Body of pancreas (tissue), 4 donors: Measurements from ENCODE around the gene MVB12B. TPM values are rescaled to one million over a fixed set of nuclear protein-coding genes. Genes with fewer than 3 reads are reported as not detected.

ENCODE experiments used
- ATAC-seq: fragments of 150-250 bp; one replicate; pipeline ENCODE4 v1.9.1; 2016
- DNase-seq, 4 donors: peaks; one replicate each; pipeline ENCODE4 v3.0.0-alpha.2; 2019
- H3K27ac ChIP-seq, 4 donors: fragments of 200-600 bp; sonication (generic); 1 replicate in 3 of 4; 2 replicates in 1 of 4; pipeline versions ENCODE4 v1.5.1 to v1.6.1; 2016 to 2019; ENCODE audit warnings: mild to moderate bottlenecking in 1 of 4, mixed read lengths in 1 of 4, moderate library complexity in 1 of 4
- H3K27me3 ChIP-seq, 2 donors: fragments of 200-600 bp; sonication (generic); one replicate each; pipeline ENCODE4 v1.6.0; 2016; ENCODE audit warnings: mild to moderate bottlenecking in 1 of 2
- H3K36me3 ChIP-seq, 2 donors: fragments of 200-600 bp; sonication (generic); replicated peaks in 1 of 2; 2 replicates each; pipeline ENCODE4 v1.5.1; 2016; ENCODE audit warnings: low read depth in 2 of 2; ENCODE audit not compliant: insufficient read depth in 1 of 2
- H3K4me1 ChIP-seq: fragments of 200-600 bp; sonication (generic); one replicate; pipeline ENCODE4 v1.6.0; 2016
- H3K4me3 ChIP-seq, 2 donors: fragments of 200-600 bp; sonication (generic); 1 replicate in 1 of 2; 2 replicates in 1 of 2; pipeline ENCODE4 v1.5.1; 2016 to 2019
- H3K9me3 ChIP-seq, 3 donors: fragments of 200-600 bp; sonication (generic); 1 replicate in 2 of 3; 2 replicates in 1 of 3; pipeline ENCODE4 v1.5.1; 2016
- POLR2A ChIP-seq, 3 donors: fragments of 450-650 bp; IDR thresholded peaks; one replicate each; pipeline ENCODE4 v1.6.1; 2016; ENCODE audit warnings: antibody characterized with exemption in 3 of 3, mild to moderate bottlenecking in 2 of 3
- WGBS, 2 donors: methylation state at CpG; one replicate each; pipeline ENCODE4 v1.1.5; 2017; 5-methylcytosine and 5-hydroxymethylcytosine counted together
- intact Hi-C: fragments of 100-400 bp; cut with DNase I; formaldehyde crosslinking; loops from one replicate; pipeline ENCODE4 v1.15.1; 2023
- total RNA-seq, 2 donors: library from RNA; depleted of rRNA; stranded (reverse); fragments of >200 nt; gene quantifications; one replicate each; pipeline ENCODE4 v1.1.0, GENCODE V29; 2016
- TF ChIP-seq, protein P1 (sequence below), 7 experiments: fragments of 450-650 bp in 4 of 7; fragments of 200-600 bp in 3 of 7; sonication (generic) in 3 of 7; IDR thresholded peaks; one replicate each; pipeline ENCODE4 v1.5.1; 2016 to 2019; ENCODE audit warnings: antibody characterized with exemption in 7 of 7

MVB12B gene
- total RNA-seq, 2 donors from 2014 or later, result 5.2 to 9.9 TPM

- no peak for TF ChIP-seq POLR2A (IDR thresholded peaks at IDR 0.05)
- TF ChIP-seq, protein P1, sequence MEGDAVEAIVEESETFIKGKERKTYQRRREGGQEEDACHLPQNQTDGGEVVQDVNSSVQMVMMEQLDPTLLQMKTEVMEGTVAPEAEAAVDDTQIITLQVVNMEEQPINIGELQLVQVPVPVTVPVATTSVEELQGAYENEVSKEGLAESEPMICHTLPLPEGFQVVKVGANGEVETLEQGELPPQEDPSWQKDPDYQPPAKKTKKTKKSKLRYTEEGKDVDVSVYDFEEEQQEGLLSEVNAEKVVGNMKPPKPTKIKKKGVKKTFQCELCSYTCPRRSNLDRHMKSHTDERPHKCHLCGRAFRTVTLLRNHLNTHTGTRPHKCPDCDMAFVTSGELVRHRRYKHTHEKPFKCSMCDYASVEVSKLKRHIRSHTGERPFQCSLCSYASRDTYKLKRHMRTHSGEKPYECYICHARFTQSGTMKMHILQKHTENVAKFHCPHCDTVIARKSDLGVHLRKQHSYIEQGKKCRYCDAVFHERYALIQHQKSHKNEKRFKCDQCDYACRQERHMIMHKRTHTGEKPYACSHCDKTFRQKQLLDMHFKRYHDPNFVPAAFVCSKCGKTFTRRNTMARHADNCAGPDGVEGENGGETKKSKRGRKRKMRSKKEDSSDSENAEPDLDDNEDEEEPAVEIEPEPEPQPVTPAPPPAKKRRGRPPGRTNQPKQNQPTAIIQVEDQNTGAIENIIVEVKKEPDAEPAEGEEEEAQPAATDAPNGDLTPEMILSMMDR (IDR thresholded peaks at IDR 0.05), result no peak
- DNase-seq (no peak), ATAC-seq (no peak)
- no peak overlapping the region for H3K27ac ChIP-seq
- intact Hi-C loops, result no loop called here
- no peak overlapping the region for H3K4me3 ChIP-seq
- no peaks in the 10 kb centered on the region for H3K4me1 ChIP-seq
- no peaks in the 10 kb centered on the region for H3K27me3 ChIP-seq
- no peaks in the 10 kb centered on the region for H3K9me3 ChIP-seq
- no peaks in the 10 kb centered on the region for H3K36me3 ChIP-seq
- 82 to 88% methylated on average over 6 of the region's 6 CpGs for WGBS, 2 donors
Observed at GRCh38 chr9:126436545-126437267, 110.1 kb downstream of the MVB12B start.

- Histone ChIP-seq H3K4me1 (no peaks in the 10 kb centered on the region), H3K36me3 (no peaks in the 10 kb centered on the region), H3K27ac (no peak overlapping the region), H3K4me3 (no peak overlapping the region), H3K27me3 (no peaks in the 10 kb centered on the region), H3K9me3 (no peaks in the 10 kb centered on the region)
- intact Hi-C loops, result no loop called here
- ATAC-seq (no peak), DNase-seq (no peak)
- no peak for TF ChIP-seq POLR2A (IDR thresholded peaks at IDR 0.05)
- TF ChIP-seq, protein P1 (IDR thresholded peaks at IDR 0.05), result no peak
- 91 to 94% methylated on average over 6 of the region's 6 CpGs for WGBS, 2 donors
Observed at GRCh38 chr9:126437268-126437666, 110.6 kb downstream of the MVB12B start.

- Histone ChIP-seq H3K9me3 (no peaks in the 10 kb centered on the region), H3K36me3 (no peaks in the 10 kb centered on the region), H3K4me3 (no peak overlapping the region), H3K27me3 (no peaks in the 10 kb centered on the region), H3K4me1 (no peaks in the 10 kb centered on the region), H3K27ac (no peak overlapping the region)
- 95 to 98% methylated on average over 2 of the region's 2 CpGs for WGBS, 2 donors
- intact Hi-C loops, result no loop called here
- TF ChIP-seq POLR2A (IDR thresholded peaks at IDR 0.05), result no peak
- TF ChIP-seq, protein P1 (IDR thresholded peaks at IDR 0.05), result no peak
- no peak for DNase-seq
- no peak for ATAC-seq
Observed at GRCh38 chr9:126437701-126438100, 111.1 kb downstream of the MVB12B start.

DNA sequence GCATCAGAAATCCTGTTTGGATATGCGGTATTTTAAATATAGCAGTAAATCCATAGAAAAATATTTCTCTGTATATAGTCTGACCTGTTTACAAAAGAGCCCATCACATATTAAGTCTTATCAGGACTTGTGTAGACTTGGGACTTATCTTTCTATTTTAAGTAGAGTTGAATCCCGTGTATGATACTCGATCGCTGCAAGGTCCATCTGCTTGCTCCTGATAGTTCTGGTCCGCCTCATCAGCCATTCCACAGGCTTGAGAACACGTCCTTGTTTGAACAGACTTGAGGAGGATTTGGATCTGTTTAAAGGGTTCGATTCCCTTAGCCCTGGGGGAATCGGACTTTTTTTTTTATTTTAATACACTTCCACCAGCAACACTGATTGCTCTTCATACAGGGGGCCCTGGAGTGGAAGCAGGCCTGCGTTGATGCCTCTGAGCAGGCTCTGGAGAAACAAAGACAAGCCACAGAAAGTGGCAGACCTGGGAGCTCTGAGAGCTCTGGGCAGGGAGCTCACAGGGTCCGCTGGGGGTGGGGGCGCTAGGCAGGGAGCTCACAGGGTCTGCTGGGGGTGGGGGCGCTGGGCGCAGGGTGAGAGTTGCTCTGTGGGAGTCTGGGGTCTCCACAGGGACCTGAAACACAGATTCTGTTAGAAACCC is 112.2 kb downstream of the MVB12B start:
- WGBS, 2 donors, result 85 to 89% methylated on average over 13 of the region's 13 CpGs
- DNase-seq (no peak), ATAC-seq (no peak)
- Histone ChIP-seq H3K36me3 (no peaks in the 10 kb centered on the region), H3K4me3 (no peak overlapping the region), H3K27ac (no peak overlapping the region), H3K4me1 (no peaks in the 10 kb centered on the region), H3K27me3 (no peaks in the 10 kb centered on the region), H3K9me3 (no peaks in the 10 kb centered on the region)
- TF ChIP-seq, protein P1 (IDR thresholded peaks at IDR 0.05), result no peak
- TF ChIP-seq POLR2A (IDR thresholded peaks at IDR 0.05), result no peak
- intact Hi-C loops, result no loop called here
